ENCODE data around the gene ZBTB40. TPM values are rescaled to one million over a fixed set of nuclear protein-coding genes. Genes with fewer than 3 reads are reported as not detected.

Gene ZBTB40
- total and polyA plus RNA-seq, 10 donors = 4.4 to 40.2 (median 30.2) TPM

GRCh38 chr1:22418312-22418711, 33.3 kb upstream of the ZBTB40 start:
- intact Hi-C loops (cut with DNase I; ENCODE audit: low total_unique reads) = loop anchor here (10.0 kb wide), 1 partner anchor 284 kb away; no protein-coding TSS in a partner anchor
- H3K4me1 ChIP-seq = peaks cover 3 to 11% (median 9%) of the 10 kb centered on the region in 6 donors
- no peak overlapping the region for H3K4me3 ChIP-seq
- 61 to 91% (median 74%) methylated on average over 4 of the region's 4 CpGs for WGBS, 5 donors
- TF ChIP-seq CTCF (IDR thresholded peaks at IDR 0.05 in 8 of 11, conservative IDR thresholded peaks at IDR 0.05 in 3 of 11) (no peak), POLR2A (IDR thresholded peaks at IDR 0.05) (no peak), POLR2AphosphoS5 (IDR thresholded peaks at IDR 0.05) (no peak)
- H3K36me3 ChIP-seq = no peaks in the 10 kb centered on the region
- peaks cover 0 to 57% (median 10%) of the 10 kb centered on the region in 7 donors for H3K27me3 ChIP-seq (replicated peaks in 1 of 7)
- DNase-seq = no peak
- no peak overlapping the region for H3K27ac ChIP-seq
- no peaks in the 10 kb centered on the region for H3K9me3 ChIP-seq

GRCh38 chr1:22418933-22419382, 32.7 kb upstream of the ZBTB40 start:
- Histone ChIP-seq H3K27ac (no peak overlapping the region), H3K36me3 (no peaks in the 10 kb centered on the region), H3K9me3 (no peaks in the 10 kb centered on the region), H3K27me3 (replicated peaks in 1 of 7) (peaks cover 0 to 57% (median 10%) of the 10 kb centered on the region in 7 donors), H3K4me3 (no peak overlapping the region), H3K4me1 (peaks cover 3 to 11% (median 9%) of the 10 kb centered on the region in 6 donors)
- intact Hi-C loops (cut with DNase I; ENCODE audit: low total_unique reads) = loop anchor here (10.0 kb wide), 1 partner anchor 284 kb away; no protein-coding TSS in a partner anchor
- no peak for TF ChIP-seq POLR2A (IDR thresholded peaks at IDR 0.05)
- TF ChIP-seq CTCF (IDR thresholded peaks at IDR 0.05 in 8 of 11, conservative IDR thresholded peaks at IDR 0.05 in 3 of 11) = no peak
- TF ChIP-seq POLR2AphosphoS5 (IDR thresholded peaks at IDR 0.05) = no peak
- DNase-seq = no peak
- WGBS, 5 donors = 0 to 4% (median 2%) methylated on average over 2 of the region's 2 CpGs

GRCh38 chr1:22420455-22421053, 31.1 kb upstream of the ZBTB40 start:
- intact Hi-C loops (cut with DNase I; ENCODE audit: low total_unique reads) = loop anchor here (5.0 kb wide), 1 partner anchor 222 kb away; the partner anchor contains the start of gene C1QC
- H3K36me3 ChIP-seq = no peaks in the 10 kb centered on the region

More at GRCh38 chr1:22420455-22421053, 31.1 kb upstream of the ZBTB40 start:
- H3K27ac ChIP-seq = no peak overlapping the region
- TF ChIP-seq POLR2A (IDR thresholded peaks at IDR 0.05) = no peak
- TF ChIP-seq POLR2AphosphoS5 (IDR thresholded peaks at IDR 0.05) = peak in 2 of 3 donors; percentile 33 to 43
- TF ChIP-seq CTCF (IDR thresholded peaks at IDR 0.05 in 8 of 11, conservative IDR thresholded peaks at IDR 0.05 in 3 of 11) = peak; percentile 20 to 78 (median 66)
- H3K4me3 ChIP-seq = no peak overlapping the region
- DNase-seq = peak; percentile 88
- WGBS, 5 donors = 51 to 54% (median 54%) methylated on average over 15 of the region's 15 CpGs
- peaks cover 3 to 11% (median 9%) of the 10 kb centered on the region in 6 donors for H3K4me1 ChIP-seq
- H3K27me3 ChIP-seq (replicated peaks in 1 of 7) = peaks cover 0 to 56% (median 10%) of the 10 kb centered on the region in 7 donors
- H3K9me3 ChIP-seq = no peaks in the 10 kb centered on the region

Data from spleen (tissue), 11 donors.